NCI-H446 (cell line): ENCODE results near the gene SYP.
"Not testable (repeated sequence)": the region's sequence is repeated elsewhere in the genome, so short reads cannot be mapped to it uniquely, and the experiment has no call there.

Experiments
- DNase-seq, 2 experiments: peaks; one replicate each; lab custom pipeline; 2025; lab: John Stamatoyannopoulos, UW

Gene SYP

GRCh38 chrX:49166914-49167739 lies 32.9 kb downstream of the SYP start:
- no peak for DNase-seq

DNA sequence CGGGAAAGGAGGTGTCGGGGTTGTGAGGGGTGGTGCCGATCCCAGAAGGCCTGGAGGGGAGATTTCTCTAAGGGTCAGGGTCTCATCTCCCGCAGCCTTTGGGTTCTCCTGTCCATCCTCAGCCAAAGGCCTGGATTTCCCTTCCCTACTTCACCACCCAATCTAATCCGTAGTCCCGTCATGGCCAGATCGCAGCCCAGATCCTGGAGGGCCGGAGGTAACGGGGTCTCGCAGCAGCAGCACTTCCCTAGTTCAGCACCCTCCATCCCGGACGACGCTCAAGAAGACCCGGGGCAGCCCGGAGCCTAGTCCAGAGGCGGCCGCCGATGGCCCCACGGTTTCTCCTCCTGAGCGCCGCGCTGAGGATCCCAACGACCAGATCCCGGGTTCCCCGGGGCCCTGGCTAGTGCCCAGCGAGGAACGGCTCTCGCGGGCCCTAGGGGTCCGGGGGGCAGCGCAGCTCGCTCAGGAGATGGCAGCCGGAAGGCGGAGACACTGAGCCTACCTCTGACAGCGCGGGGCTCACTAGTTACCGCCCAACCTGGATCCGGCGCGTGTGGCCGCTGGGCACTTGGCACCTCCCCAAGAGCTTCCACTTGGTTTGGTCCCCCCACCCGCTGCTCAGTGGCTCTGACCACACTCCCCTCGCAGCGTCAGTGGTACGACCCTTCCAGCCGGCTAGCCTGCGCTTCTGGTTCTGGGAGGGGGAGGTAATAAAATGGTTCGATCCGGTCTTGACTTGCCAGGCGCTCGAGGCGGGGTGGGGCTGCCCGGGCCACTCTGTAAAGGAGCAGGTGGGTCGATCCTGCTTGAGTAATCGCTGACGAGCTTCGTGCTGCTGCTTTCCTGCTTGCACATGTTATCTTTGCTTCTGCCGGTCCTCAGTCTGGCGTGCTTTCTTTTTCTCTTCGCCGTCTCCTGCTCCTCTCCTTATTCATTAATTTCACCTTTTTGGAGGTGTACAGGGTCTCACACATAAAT lies 33.8 kb downstream of the SYP start:
- no peak for DNase-seq

GRCh38 chrX:49164589-49165360 lies 35.2 kb downstream of the SYP start:
- DNase-seq, result no peak

DNA sequence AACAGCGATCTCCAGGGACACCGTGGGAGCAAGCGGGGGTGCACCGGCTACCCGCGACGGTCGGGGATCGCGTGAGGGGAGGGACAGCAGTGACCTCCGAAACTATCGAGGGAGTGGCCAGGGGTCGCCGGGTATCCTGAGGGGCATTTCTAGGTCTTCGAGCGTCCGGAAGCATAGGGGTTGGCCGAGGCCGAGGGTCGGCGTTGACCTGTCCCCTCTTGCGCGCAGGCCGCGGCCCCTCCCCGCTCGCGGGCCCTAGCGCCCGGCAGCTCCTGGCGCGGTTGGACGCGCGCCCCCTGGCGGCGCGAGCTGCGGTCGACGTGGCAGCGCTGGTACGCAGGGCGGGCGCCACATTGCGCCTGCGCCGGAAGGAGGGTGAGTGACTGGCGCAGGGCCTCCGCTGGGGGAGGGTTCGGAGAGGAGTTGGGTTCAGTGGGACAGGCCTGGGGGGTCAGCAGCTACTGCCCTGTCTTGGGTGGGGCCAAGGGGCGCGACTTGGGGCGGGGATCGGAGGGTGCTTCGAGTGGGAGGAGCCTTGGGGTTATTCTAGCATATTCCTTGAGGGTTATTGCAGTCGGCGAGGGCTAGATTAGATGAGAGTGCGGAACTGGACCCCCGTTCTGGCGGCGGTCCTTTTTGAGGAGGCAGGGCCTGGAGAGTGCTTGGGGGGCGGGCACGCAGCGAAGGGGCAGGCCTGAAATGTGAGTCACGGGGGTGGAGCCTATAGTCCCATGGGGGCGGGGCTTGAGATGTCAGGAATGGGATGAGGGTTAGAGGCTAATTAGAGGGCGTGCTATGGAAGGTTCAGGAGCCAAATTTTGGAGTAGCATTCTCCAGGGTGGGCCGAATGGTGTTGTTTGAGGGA lies 36.2 kb downstream of the SYP start:
- DNase-seq, result peak; percentile 49 to 83

DNA sequence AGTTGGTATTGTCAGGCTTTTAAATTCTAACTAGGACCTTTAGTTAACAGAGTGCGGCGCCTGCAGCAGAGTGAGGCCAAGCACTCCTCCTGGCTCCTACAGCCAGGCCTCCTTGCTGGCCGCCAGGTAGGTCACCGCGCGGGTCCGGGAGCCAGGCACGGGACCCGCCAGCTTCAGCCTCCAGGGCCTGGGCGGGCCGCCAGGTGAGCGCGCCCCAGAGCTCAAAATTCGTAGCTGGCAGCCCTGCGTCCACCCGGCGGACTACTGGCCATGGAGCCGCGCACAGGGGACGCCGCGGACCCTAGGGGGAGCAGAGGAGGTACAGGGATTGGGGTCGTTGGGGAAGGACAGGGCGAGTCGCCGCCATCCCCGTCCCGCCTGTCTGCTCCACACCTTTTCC lies 37.4 kb downstream of the SYP start, which contains the start of gene MAGIX:
MAGIX (plus strand) TSS at position 139 of the 400 bp plus-strand sequence; CDS start at position 271, 132 bp downstream.
- DNase-seq, result no peak

GRCh38 chrX:49161632-49162031 lies 38.4 kb downstream of the SYP start:
- DNase-seq, result no peak

GRCh38 chrX:49160908-49161307 lies 39.1 kb downstream of the SYP start:
- DNase-seq, result no peak

GRCh38 chrX:49157194-49157593 lies 42.8 kb downstream of the SYP start:
- DNase-seq, result no peak

DNA sequence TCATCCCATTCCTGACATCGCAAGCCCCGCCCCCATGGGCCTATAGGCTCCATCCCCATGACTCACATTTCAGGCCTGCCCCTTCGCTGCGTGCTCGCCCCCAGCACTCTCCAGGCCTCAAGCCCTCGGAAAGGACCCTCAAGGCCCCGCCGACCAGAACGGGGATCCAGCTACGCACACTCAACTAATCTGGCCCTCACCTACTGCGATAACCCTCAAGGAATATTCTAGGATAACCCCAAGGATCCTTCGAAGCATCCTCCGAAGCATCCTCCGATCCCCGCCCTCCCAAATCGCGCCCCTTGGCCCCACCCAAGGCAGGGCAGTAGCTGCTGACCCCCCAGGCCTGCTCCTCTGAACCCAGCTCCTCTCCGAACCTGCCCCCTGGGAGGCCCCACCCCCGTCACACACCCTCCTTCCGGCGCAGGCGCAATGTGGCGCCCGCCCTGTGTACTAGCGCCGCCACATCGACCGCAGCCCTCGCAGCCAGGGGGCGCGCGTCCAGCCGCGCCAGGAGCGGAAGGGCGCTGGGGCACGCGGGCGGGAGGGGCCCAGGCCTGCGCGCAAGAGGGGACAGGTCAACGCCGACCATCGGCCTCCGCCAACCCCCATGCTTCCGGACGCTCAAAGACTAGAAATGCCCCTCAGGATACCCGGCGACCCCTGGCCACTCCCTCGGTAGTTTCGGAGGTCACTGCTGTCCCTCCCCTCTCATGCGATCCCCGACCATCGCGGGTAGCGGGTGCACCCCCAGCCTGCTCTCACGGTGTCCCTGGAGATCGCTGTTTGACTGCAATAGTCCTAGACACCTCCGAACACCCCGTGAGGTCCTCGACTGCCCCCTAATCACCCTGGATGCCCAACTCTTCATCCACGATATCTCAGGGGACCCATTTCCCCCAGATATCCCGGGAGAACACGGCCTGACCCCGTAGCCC lies 43.8 kb downstream of the SYP start:
- DNase-seq, result peak; percentile 70 to 88

- DNase-seq, result peak; percentile 23 to 48
Measured at GRCh38 chrX:49155243-49155899, 44.6 kb downstream of the SYP start.

- DNase-seq, result no peak
Measured at GRCh38 chrX:49153467-49153866, 46.5 kb downstream of the SYP start.

DNA sequence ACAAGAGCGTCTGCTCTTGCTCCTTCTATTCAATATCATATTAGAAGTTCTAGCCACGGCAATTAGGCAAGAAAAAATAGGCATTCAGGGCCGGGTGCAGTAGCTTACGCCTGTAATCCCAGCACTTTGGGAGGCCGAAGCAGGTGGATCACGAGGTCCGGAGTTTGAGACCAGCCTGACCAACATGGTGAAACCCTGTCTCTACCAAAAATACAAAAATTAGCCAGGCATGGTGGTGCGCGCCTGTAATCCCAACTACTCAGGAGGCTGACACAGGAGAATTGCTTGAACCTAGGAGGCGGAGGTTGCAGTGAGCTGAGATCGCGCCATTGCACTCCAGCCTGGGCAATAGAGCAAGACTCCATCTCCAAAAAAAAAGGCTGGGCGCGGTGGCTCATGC lies 50.7 kb downstream of the SYP start:
- not testable (repeated sequence) for DNase-seq

DNA sequence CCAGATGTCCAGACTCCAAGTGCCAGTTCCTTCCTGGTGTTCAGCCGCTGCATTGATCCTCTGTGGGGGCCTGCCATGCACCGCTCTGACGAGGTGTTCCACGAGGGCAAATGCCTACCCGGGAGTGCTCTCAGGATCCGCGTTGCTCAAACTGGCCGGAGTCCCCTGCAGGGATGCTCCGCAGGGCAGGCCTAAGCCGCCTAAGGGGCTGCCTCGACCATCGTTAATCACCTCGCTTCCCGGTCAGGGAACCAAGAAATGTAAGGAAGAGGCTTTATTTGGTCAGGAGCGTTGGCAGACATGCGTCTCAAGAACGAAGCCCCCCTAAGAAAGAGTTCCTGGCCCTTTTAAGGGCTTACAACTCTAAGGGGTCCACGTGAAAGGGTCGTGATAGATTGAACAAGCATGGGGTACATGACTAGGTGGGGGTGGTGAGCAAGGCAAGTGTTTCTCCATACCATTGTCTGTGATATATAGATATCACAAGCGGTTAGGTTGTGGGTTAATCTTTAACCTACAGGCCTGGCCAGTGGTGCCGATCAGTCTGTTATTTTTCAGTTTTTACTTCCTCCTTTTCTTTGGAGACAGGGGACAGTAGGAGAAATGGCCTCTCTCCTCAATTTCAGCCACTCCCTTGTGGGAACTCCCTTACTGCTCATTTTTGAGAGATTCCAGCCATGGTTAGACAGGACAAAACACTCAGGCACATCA lies 51.4 kb downstream of the SYP start:
- not testable (repeated sequence) for DNase-seq

DNA sequence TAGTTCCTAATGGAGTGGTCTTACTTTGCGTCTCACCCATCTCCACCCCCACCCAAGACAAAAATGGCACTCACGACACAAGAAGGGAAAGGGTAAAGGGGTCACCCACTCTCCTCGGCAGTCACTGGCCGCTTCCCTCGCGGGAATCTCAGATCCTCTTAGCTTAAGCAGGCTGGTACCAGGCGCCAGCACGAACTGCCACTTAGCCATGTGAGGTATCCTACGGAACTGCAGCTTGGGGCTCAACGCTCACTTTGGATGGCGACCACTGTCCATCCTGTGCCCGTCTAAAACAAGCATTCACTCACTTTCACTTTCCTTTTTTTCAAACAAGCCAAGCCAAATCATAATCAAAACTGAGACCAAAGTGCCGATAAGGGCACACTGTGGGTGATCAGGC lies 52.1 kb downstream of the SYP start:
- DNase-seq, result no peak

GRCh38 chrX:49147282-49147681 lies 52.7 kb downstream of the SYP start:
- no peak for DNase-seq

GRCh38 chrX:49143154-49143553 lies 56.8 kb downstream of the SYP start:
- not testable (repeated sequence) for DNase-seq

DNA sequence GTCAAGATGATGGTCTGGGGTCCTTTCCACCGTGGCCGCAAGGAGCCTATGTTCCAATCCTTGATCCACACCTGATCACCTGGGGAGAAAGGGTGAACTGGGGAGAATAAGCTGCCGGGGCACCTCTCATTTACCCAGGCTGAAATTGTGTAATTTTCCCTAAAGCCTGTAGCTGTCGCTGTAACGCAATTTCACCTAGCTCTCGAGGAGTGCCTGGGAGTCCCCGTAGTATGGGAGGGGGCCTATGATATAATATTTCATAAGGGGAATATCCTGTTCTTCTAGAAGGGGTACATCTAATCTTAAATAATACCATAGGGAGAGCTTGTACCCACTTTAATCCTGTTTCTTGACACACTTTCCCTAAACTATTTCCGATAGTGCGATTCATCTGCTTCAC lies 57.7 kb downstream of the SYP start:
- peak in 1 of 2 experiments; percentile 19 for DNase-seq

DNA sequence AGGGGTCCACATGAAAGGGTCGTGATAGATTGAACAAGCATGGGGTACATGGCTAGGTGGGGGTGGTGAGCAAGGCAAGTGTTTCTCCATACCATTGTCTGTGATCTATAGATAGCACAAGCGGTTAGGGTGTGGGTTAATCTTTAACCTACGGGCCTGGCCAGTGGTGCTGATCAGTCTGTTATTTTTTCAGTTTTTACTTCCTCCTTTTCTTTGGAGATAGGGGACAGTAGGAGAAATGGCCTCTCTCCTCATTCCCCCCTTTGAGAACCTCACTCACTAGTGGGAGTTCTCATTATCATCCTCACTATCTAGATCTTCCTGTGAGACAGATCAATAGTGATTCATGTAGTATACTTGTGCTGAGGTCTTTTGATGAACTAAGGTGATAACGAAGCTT lies 60.3 kb downstream of the SYP start:
- no peak for DNase-seq
